K562 (cell line): ENCODE data around the gene GRIP1. TPM values are rescaled to one million over a fixed set of nuclear protein-coding genes. Genes with fewer than 3 reads are reported as not detected.

Source experiments
- GTF2A2 ChIP-seq: IDR thresholded peaks from 2 replicates; pipeline ENCODE4 v1.6.1; 2016; ENCODE audit warnings: mild to moderate bottlenecking, missing genetic modification characterization, missing compliant biosample characterization
- STAT6 ChIP-seq: sonication (generic); formaldehyde crosslinking; IDR thresholded peaks from 2 replicates; pipeline ENCODE4 v1.8.1; 2023; ENCODE audit warnings: mild to moderate bottlenecking, missing genetic modification reagents
- ZSCAN32 ChIP-seq: fragments of 450-650 bp; formaldehyde crosslinking; IDR thresholded peaks from 2 replicates; pipeline ENCODE4 v1.4.0; 2020; ENCODE audit warnings: mild to moderate bottlenecking, moderate library complexity
- polyA plus RNA-seq, 8 experiments: library from polyadenylated mRNA; depleted of rRNA in 4 of 8; stranded (reverse) in 5 of 8; unstranded in 3 of 8; fragments of >200 nt; fragmentation: Nextera tagmentation in 2 of 8; fragmentation: Illumina TruSeq in 1 of 8; extraction: Ambion mirVana in 2 of 8; extraction: Trizol in 1 of 8; gene quantifications; 2 replicates each; pipeline versions ENCODE4 v1.2.1 to v1.2.3, GENCODE V29; 2011 to 2014; ENCODE audit warnings: inconsistent platforms in 1 of 8, missing spikeins in 1 of 8
- total RNA-seq, 7 experiments: library from RNA; depleted of rRNA in 6 of 7; stranded (reverse); fragments of >200 nt in 6 of 7; fragmentation: Illumina TruSeq in 2 of 7; extraction: Trizol in 2 of 7; gene quantifications; 2 replicates each; pipeline versions ENCODE4 v1.2.1 to v1.2.3, GENCODE V29; 2011 to 2021; ENCODE audit warnings: low replicate concordance in 1 of 7
- TF ChIP-seq, protein P1 (sequence below): fragments of 450-650 bp; IDR thresholded peaks from 2 replicates; pipeline ENCODE4 v1.6.1; 2016; ENCODE audit warnings: mild to moderate bottlenecking, moderate library complexity

The GRIP1 gene
- total and polyA plus RNA-seq, 9 of the 15 experiments (the other 6 are each of a cell fraction or from before 2014, with no cell fraction given) = 0.28 to 1.2 (median 0.45) TPM

- TF ChIP-seq, protein P1, sequence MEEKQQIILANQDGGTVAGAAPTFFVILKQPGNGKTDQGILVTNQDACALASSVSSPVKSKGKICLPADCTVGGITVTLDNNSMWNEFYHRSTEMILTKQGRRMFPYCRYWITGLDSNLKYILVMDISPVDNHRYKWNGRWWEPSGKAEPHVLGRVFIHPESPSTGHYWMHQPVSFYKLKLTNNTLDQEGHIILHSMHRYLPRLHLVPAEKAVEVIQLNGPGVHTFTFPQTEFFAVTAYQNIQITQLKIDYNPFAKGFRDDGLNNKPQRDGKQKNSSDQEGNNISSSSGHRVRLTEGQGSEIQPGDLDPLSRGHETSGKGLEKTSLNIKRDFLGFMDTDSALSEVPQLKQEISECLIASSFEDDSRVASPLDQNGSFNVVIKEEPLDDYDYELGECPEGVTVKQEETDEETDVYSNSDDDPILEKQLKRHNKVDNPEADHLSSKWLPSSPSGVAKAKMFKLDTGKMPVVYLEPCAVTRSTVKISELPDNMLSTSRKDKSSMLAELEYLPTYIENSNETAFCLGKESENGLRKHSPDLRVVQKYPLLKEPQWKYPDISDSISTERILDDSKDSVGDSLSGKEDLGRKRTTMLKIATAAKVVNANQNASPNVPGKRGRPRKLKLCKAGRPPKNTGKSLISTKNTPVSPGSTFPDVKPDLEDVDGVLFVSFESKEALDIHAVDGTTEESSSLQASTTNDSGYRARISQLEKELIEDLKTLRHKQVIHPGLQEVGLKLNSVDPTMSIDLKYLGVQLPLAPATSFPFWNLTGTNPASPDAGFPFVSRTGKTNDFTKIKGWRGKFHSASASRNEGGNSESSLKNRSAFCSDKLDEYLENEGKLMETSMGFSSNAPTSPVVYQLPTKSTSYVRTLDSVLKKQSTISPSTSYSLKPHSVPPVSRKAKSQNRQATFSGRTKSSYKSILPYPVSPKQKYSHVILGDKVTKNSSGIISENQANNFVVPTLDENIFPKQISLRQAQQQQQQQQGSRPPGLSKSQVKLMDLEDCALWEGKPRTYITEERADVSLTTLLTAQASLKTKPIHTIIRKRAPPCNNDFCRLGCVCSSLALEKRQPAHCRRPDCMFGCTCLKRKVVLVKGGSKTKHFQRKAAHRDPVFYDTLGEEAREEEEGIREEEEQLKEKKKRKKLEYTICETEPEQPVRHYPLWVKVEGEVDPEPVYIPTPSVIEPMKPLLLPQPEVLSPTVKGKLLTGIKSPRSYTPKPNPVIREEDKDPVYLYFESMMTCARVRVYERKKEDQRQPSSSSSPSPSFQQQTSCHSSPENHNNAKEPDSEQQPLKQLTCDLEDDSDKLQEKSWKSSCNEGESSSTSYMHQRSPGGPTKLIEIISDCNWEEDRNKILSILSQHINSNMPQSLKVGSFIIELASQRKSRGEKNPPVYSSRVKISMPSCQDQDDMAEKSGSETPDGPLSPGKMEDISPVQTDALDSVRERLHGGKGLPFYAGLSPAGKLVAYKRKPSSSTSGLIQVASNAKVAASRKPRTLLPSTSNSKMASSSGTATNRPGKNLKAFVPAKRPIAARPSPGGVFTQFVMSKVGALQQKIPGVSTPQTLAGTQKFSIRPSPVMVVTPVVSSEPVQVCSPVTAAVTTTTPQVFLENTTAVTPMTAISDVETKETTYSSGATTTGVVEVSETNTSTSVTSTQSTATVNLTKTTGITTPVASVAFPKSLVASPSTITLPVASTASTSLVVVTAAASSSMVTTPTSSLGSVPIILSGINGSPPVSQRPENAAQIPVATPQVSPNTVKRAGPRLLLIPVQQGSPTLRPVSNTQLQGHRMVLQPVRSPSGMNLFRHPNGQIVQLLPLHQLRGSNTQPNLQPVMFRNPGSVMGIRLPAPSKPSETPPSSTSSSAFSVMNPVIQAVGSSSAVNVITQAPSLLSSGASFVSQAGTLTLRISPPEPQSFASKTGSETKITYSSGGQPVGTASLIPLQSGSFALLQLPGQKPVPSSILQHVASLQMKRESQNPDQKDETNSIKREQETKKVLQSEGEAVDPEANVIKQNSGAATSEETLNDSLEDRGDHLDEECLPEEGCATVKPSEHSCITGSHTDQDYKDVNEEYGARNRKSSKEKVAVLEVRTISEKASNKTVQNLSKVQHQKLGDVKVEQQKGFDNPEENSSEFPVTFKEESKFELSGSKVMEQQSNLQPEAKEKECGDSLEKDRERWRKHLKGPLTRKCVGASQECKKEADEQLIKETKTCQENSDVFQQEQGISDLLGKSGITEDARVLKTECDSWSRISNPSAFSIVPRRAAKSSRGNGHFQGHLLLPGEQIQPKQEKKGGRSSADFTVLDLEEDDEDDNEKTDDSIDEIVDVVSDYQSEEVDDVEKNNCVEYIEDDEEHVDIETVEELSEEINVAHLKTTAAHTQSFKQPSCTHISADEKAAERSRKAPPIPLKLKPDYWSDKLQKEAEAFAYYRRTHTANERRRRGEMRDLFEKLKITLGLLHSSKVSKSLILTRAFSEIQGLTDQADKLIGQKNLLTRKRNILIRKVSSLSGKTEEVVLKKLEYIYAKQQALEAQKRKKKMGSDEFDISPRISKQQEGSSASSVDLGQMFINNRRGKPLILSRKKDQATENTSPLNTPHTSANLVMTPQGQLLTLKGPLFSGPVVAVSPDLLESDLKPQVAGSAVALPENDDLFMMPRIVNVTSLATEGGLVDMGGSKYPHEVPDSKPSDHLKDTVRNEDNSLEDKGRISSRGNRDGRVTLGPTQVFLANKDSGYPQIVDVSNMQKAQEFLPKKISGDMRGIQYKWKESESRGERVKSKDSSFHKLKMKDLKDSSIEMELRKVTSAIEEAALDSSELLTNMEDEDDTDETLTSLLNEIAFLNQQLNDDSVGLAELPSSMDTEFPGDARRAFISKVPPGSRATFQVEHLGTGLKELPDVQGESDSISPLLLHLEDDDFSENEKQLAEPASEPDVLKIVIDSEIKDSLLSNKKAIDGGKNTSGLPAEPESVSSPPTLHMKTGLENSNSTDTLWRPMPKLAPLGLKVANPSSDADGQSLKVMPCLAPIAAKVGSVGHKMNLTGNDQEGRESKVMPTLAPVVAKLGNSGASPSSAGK = no peak
- TF ChIP-seq ZSCAN32 (CRISPR knock-in tag) (no peak), STAT6 (CRISPR knock-in tag) (no peak), GTF2A2 (tag) (no peak)
Observed at GRCh38 chr12:66624806-66625205, 54.1 kb downstream of the GRIP1 start (continued).
